ENCODE measurements around the gene OSBP2.

Gene OSBP2

GRCh38 chr22:30903876-30904460, 209.3 kb downstream of the OSBP2 start:
- peaks cover 14% of the 10 kb centered on the region for H3K4me1 ChIP-seq (ENCODE audit: control insufficient read depth, low read length)
- no peaks in the 10 kb centered on the region for H3K27me3 ChIP-seq (ENCODE audit: control insufficient read depth, low read length)
- H3K4me3 ChIP-seq (ENCODE audit: low read length) = no peak overlapping the region
- no peaks in the 10 kb centered on the region for H3K79me2 ChIP-seq (ENCODE audit: control insufficient read depth, low read length)
- no peaks in the 10 kb centered on the region for H3K9me2 ChIP-seq (replicated peaks; ENCODE audit: control insufficient read depth, low read length)
- H3K9me3 ChIP-seq (ENCODE audit: control insufficient read depth, insufficient read depth, low read length) = no peaks in the 10 kb centered on the region
- TF ChIP-seq CTCF (IDR thresholded peaks at IDR 0.05; ENCODE audit: low read depth, low read length, poor library complexity, severe bottlenecking) (no peak), EZH2phosphoT487 (IDR thresholded peaks at IDR 0.05; ENCODE audit: borderline replicate concordance, low read length) (no peak)
- H3K36me3 ChIP-seq (ENCODE audit: control insufficient read depth, low read length) = no peaks in the 10 kb centered on the region
- H3K4me2 ChIP-seq (ENCODE audit: low read length) = no peak overlapping the region
- no peaks in the 10 kb centered on the region for H3F3A ChIP-seq (ENCODE audit: control insufficient read depth, insufficient read depth)
- H3K27ac ChIP-seq (ENCODE audit: low read depth, low read length) = no peak overlapping the region
- H4K20me1 ChIP-seq (ENCODE audit: control insufficient read depth, insufficient read depth, low read depth, low read length) = no peaks in the 10 kb centered on the region

- Histone ChIP-seq H3K9me3 (ENCODE audit: control insufficient read depth, insufficient read depth, low read length) (no peaks in the 10 kb centered on the region), H3K4me3 (ENCODE audit: low read length) (no peak overlapping the region), H3K36me3 (ENCODE audit: control insufficient read depth, low read length) (no peaks in the 10 kb centered on the region), H3K4me2 (ENCODE audit: low read length) (no peak overlapping the region), H3K9me2 (replicated peaks; ENCODE audit: control insufficient read depth, low read length) (no peaks in the 10 kb centered on the region), H3K4me1 (ENCODE audit: control insufficient read depth, low read length) (peaks cover 14% of the 10 kb centered on the region), H4K20me1 (ENCODE audit: control insufficient read depth, insufficient read depth, low read depth, low read length) (no peaks in the 10 kb centered on the region), H3F3A (ENCODE audit: control insufficient read depth, insufficient read depth) (no peaks in the 10 kb centered on the region), H3K27me3 (ENCODE audit: control insufficient read depth, low read length) (no peaks in the 10 kb centered on the region), H3K27ac (ENCODE audit: low read depth, low read length) (no peak overlapping the region), H3K79me2 (ENCODE audit: control insufficient read depth, low read length) (no peaks in the 10 kb centered on the region)
- TF ChIP-seq EZH2phosphoT487 (IDR thresholded peaks at IDR 0.05; ENCODE audit: borderline replicate concordance, low read length) = no peak
- no peak for TF ChIP-seq CTCF (IDR thresholded peaks at IDR 0.05; ENCODE audit: low read depth, low read length, poor library complexity, severe bottlenecking)
These were observed 211.1 kb downstream of the OSBP2 start for GRCh38 chr22:30905696-30906341.

GRCh38 chr22:30906411-30906810, 211.7 kb downstream of the OSBP2 start:
- Histone ChIP-seq H3F3A (ENCODE audit: control insufficient read depth, insufficient read depth) (no peaks in the 10 kb centered on the region), H3K36me3 (ENCODE audit: control insufficient read depth, low read length) (no peaks in the 10 kb centered on the region), H3K79me2 (ENCODE audit: control insufficient read depth, low read length) (no peaks in the 10 kb centered on the region), H3K27ac (ENCODE audit: low read depth, low read length) (no peak overlapping the region), H3K4me2 (ENCODE audit: low read length) (no peak overlapping the region), H3K9me2 (replicated peaks; ENCODE audit: control insufficient read depth, low read length) (no peaks in the 10 kb centered on the region), H3K4me1 (ENCODE audit: control insufficient read depth, low read length) (peaks cover 14% of the 10 kb centered on the region), H3K4me3 (ENCODE audit: low read length) (no peak overlapping the region), H3K27me3 (ENCODE audit: control insufficient read depth, low read length) (no peaks in the 10 kb centered on the region), H4K20me1 (ENCODE audit: control insufficient read depth, insufficient read depth, low read depth, low read length) (no peaks in the 10 kb centered on the region), H3K9me3 (ENCODE audit: control insufficient read depth, insufficient read depth, low read length) (no peaks in the 10 kb centered on the region)
- no peak for TF ChIP-seq CTCF (IDR thresholded peaks at IDR 0.05; ENCODE audit: low read depth, low read length, poor library complexity, severe bottlenecking)
- no peak for TF ChIP-seq EZH2phosphoT487 (IDR thresholded peaks at IDR 0.05; ENCODE audit: borderline replicate concordance, low read length)
